ENCODE data around the gene CTSZ.

DNA sequence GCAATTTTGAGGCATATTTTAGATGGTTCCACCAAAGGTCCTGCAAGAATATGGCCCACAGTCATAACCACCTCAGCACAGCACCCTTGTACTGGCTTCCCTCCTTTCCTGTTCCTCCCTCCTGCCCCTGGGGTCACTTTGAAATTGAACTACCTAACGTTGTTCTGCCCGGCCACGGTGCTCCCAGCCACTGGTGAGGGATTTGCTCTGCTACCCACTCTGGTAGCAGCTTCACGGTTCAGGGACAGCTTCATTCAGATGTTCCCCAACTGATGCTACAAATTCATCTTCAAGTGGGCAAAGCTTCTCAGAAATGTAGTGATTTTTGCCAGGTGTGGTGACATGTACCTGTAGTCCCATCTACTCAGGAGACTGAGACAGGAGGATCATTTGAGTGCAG is 33.9 kb downstream of the CTSZ start:
- TF ChIP-seq EZH2phosphoT487 (IDR thresholded peaks at IDR 0.05; ENCODE audit: insufficient read depth, low read depth) (no peak), EZH2 (IDR thresholded peaks at IDR 0.05; ENCODE audit: insufficient read depth, poor library complexity, severe bottlenecking) (no peak)
